DMS114 treated with DMSO at 0.1 percent for 48 hours (cell line): ENCODE measurements around the gene HNRNPCL2.
"Not testable (repeated sequence)": the region's sequence is repeated elsewhere in the genome, so short reads cannot be mapped to it uniquely, and the experiment has no call there.

Experiments
- DNase-seq: peaks from one replicate; lab custom pipeline; 2025; ENCODE audit not compliant: unreplicated experiment; lab: John Stamatoyannopoulos, UW

Gene HNRNPCL2

DNA sequence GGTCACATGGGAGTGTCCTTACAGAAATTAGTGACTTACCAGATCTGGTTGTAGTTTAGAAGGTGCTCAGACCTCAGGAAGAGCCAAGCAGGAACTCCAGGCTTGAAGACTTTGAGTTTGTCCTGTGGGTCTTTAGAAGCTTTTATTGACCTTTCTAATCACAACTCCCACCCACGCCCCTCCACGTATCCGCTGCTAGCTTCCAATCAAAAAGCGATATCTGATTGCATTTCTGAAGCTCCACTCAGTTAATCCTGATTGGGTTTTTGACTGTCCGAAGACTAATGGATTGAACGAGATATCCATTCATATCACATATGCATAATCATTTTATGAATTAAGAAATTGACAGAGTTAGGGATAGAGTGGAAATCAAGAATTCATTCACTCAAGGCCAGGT, at the start of gene HNRNPCL2:
HNRNPCL2 (minus strand) TSS at position 101 of the 400 bp plus-strand sequence. CDS start 454 bp downstream, outside the sequence.
- DNase-seq: not testable (repeated sequence)

GRCh38 chr1:13165531-13165930, 48.9 kb upstream of the HNRNPCL2 start, which contains the start of gene HNRNPCL4:
Gene HNRNPCL4 (minus strand): TSS chr1:13165631. CDS start chr1:13165467, 164 bp downstream.
- DNase-seq: not testable (repeated sequence)

DNA sequence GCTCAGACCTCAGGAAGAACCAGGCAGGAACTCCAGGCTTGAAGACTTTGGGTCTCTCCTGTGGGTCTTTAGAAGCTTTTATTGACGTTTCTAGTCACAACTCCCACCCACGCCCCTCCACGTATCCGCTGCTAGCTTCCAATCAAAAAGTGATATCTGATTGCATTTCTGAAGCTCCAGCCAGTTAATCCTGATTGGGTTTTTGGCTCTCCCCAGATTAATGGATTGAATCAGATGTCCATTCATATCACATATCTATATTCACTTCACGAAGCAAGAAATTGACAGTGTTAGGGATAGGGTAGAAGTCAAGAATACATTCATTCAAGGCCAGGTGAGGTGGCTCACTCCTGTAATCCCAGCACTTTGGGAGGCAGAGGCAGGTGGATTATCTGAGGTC, 39.3 kb upstream of the HNRNPCL2 start, which contains the start of gene PRAMEF26:
PRAMEF26 (minus strand) TSS at position 101 of the 400 bp plus-strand sequence. CDS start 2,914 bp downstream, outside the sequence.
- not testable (repeated sequence) for DNase-seq

- not testable (repeated sequence) for DNase-seq
Measured at GRCh38 chr1:13070474-13070873, 46.2 kb downstream of the HNRNPCL2 start, which contains the start of gene PRAMEF25. Gene PRAMEF25 (plus strand): TSS chr1:13070774. CDS start chr1:13073694, 2,920 bp downstream.
